Esophagus mucosa (tissue), 1 donor: ENCODE results near the gene TAMALIN. TPM values are rescaled to one million over a fixed set of nuclear protein-coding genes. Genes with fewer than 3 reads are reported as not detected.

ENCODE experiments used
- ATAC-seq: fragments of 200-7000 bp; cut with Tn5 transposase; one replicate; pipeline ENCODE4 v1.9.1; 2020
- total RNA-seq: library from RNA; stranded (reverse); gene quantifications from one replicate; pipeline ENCODE4 v1.2.4, GENCODE V29; 2023
- donor health status: DM: yes; HTN: yes; CAD: no.

TAMALIN gene
- total RNA-seq, 1 donor from 2014 or later = 3.9 TPM

DNA sequence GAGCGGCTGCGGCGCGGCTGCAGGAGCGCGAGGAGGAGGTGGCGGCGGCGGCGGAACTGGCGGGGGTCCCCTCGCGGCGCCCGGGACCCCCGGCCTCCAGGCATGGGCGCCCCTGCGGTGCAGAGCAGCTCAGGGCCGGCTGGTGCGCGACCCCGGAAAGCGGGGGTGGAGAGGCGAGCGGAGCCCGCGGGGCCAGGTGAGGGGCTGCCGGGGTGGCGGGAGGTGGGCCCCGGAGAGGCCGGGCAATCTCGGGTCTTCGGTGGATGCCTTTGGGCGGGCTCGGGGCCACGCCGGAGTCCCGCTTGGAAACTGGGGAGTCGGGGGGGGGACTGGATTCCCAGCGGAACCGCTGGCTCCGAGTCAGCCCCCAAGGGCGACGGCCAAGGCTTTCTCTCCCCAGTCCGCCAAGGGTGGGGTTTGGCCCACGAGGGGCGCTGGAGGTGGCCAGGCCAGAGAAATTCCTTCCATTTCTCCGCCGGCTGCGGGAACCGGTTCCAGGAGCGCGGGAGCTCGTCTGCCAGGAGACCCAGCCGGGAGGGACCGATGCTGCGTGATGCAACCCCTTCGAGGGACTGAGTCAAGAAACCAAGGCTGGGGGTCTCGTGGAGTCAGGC, 30.6 kb downstream of the TAMALIN start:
- no peak for ATAC-seq

- ATAC-seq = no peak
Measured at GRCh38 chr12:52038447-52038846, 31.7 kb downstream of the TAMALIN start.

- no peak for ATAC-seq
Measured at GRCh38 chr12:52041035-52041434, 34.3 kb downstream of the TAMALIN start.

GRCh38 chr12:52041695-52042123, 35.0 kb downstream of the TAMALIN start:
- ATAC-seq = peak; percentile 4

- no peak for ATAC-seq
Measured at GRCh38 chr12:52042706-52043385, 36.1 kb downstream of the TAMALIN start.

DNA sequence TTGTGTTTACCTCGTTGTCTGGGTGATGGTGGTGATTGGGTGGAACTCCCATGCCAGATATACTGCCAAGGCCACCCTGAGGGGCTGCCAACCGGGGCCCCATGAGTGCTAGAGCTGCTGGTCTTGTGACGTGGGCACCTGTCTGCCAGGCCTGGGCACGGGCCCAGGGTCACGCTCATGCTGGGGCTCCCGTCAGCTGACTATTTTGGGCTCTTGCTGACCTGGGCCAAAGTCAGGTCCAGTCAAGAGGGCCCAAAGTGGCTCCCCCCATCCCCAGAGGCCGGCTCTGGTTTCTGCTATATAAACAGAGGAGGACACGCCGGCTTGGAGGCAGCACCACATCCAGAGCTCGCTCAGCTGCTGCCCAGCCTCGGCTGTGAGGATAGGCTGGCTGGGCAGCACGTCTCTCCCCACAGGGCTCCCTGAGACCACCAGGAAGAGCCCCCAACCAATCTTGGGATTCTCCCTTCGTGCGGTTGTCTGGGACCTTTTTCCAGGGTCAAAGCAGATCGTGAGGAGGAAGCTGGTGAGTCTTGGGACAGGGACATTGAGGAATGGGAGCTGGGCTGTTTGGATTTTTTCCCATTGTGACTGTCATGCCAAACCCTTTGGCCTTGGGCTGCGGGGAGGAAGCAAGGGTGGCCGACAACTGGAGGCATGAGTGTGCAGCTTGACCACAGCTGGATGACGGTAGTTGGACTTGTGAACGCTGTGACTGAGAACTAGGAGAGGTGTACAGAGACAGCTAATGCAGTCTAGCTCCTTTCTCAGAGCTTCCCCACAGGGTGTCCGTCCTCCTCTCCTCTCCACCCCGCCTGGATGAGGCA, 36.9 kb downstream of the TAMALIN start:
- ATAC-seq = peak; percentile 3

- ATAC-seq = peak; percentile 6
Measured at GRCh38 chr12:52044292-52044983, 37.7 kb downstream of the TAMALIN start.

- ATAC-seq = no peak
Measured at GRCh38 chr12:52045794-52046199, 39.1 kb downstream of the TAMALIN start.

- no peak for ATAC-seq
Measured at GRCh38 chr12:52046859-52047258, 40.1 kb downstream of the TAMALIN start.

DNA sequence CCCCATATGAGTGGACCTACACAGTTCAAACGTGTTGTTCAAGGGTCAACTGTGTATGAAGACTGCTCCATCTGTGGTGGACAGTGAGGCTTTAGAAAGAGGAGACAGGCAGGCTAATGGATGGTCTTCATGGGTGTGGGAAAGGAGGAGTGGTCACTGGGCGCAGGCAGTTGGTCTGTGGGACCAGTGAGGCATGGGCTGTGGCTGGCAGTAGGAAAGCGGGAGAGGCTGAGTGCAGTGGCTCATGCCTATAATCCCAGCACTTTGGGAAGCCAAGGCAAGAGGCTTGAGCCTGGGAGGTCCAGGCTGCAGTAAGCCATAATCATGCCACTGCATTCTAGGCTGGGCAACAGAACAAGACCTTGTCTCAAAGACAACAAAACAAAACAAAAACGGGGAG, 42.5 kb downstream of the TAMALIN start:
- ATAC-seq = no peak

GRCh38 chr12:52049688-52050087, 42.9 kb downstream of the TAMALIN start:
- no peak for ATAC-seq

GRCh38 chr12:52050116-52050757, 43.5 kb downstream of the TAMALIN start:
- no peak for ATAC-seq

DNA sequence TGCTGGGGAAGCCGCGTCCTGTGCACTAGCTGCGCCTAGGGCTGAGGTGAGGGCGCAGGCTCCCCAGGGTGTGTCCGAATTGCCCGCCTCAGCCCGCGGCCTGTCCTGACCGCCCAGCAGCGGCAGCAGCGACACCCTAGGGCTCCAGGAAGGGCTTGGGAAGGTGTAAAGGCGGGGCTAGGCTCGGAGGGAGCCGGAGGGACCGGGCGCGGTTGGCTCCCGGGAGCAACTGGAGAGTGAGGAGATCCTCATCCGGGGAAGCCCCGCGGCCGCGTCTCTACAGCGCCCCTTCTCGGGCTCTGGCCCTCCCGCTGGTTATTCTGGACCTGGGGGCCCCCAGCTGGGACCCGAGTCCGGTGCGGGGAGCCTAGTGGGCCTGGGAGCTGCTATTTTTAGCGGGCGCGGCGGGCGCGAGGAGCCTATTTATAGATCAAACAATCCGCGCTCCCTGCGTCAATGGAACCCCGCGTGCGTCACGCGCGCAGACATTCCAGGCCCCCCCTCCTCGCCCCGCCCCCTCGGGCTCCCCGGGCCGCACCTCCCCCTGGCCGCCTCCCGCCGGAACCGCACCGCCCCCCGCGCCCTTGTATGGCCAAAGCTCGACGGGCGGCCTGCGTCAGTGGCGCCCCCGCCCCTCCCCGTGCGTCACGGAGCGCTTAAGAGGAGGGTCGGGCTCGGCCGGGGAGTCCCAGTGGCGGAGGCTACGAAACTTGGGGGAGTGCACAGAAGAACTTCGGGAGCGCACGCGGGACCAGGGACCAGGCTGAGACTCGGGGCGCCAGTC, 44.2 kb downstream of the TAMALIN start, which contains the start of gene NR4A1:
Gene NR4A1 (plus strand): TSS at position 685 of the 784 bp plus-strand sequence. CDS start 2,887 bp downstream, outside the sequence.
- ATAC-seq = peak; percentile 88

GRCh38 chr12:52052468-52053186, 45.9 kb downstream of the TAMALIN start:
- ATAC-seq = peak; percentile 2

GRCh38 chr12:52053536-52054209, 46.9 kb downstream of the TAMALIN start:
- ATAC-seq = no peak

- no peak for ATAC-seq
Measured at GRCh38 chr12:52054231-52054832, 47.6 kb downstream of the TAMALIN start.

DNA sequence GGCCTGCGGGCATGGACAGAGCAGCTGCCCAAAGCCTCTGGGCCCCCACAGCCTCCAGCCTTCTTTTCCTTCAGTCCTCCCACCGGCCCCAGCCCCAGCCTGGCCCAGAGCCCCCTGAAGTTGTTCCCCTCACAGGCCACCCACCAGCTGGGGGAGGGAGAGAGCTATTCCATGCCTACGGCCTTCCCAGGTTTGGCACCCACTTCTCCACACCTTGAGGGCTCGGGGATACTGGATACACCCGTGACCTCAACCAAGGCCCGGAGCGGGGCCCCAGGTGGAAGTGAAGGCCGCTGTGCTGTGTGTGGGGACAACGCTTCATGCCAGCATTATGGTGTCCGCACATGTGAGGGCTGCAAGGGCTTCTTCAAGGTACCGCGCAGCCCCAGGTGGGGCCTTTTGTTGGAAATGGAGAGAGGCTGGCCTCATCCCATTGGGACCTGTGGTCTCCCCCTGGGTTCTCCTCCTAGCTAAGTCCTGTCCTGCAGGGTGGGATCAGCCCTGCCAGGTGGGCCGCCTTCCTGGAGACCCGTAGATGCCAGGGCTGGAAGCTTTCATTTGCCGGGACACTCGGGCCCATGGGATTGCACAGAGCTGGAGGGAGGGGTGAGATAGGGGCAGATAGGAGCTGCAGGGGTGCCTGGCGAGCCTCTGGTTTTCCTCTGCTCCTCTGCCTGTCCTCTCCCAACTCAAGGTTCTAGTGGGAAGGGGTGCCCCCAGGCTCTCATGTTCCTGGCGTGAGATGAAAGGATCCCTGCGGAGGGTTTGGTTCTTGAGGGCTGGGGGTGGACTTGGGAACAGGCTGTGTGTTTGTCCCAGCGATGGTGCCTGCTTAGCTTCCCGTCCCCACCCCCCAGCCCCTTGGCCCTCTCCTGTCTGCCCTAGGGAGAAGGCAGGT, 48.3 kb downstream of the TAMALIN start:
- no peak for ATAC-seq
